IMR-90 (cell line): ENCODE results near the gene ROR2. TPM values are rescaled to one million over a fixed set of nuclear protein-coding genes. Genes with fewer than 3 reads are reported as not detected.

Experiments
- ATAC-seq: fragments of 200-7000 bp; cut with Tn5 transposase; 2 replicates; pipeline ENCODE4 v1.9.1; 2020; ENCODE audit warnings: low read depth, mild to moderate bottlenecking, moderate library complexity
- BruUV-seq: library from RNA; stranded (reverse); fragments of 400-500 nt; replicated peaks from 2 replicates; lab custom pipeline; 2021; lab: Mats Ljungman, UMichigan
- CTCF ChIA-PET: fragments of 300-600 bp; formaldehyde crosslinking; extraction: SDS; loops from one replicate; lab custom pipeline; 2021; ENCODE audit warnings: antibody characterized with exemption; lab: Yijun Ruan, JAX
- POLR2A ChIA-PET: fragments of 300-600 bp; sonication (Branson Sonifier 250); formaldehyde crosslinking; loops from one replicate; lab custom pipeline; 2022; ENCODE audit warnings: antibody characterized with exemption; ENCODE audit not compliant: unreplicated experiment; lab: Charles Lee
- DNase-seq: peaks from one replicate; pipeline ENCODE4 v3.0.0; 2013
- H2AFZ ChIP-seq: replicated peaks from 2 replicates; pipeline ENCODE3; 2013; ENCODE audit warnings: low read length, mild to moderate bottlenecking; ENCODE audit not compliant: poor library complexity
- H2AK5ac ChIP-seq: 2 replicates; pipeline ENCODE4 v1.6.1; 2013; ENCODE audit warnings: low read depth, low read length, inconsistent platforms
- H2AK9ac ChIP-seq: replicated peaks from 2 replicates; pipeline ENCODE3; 2013; ENCODE audit warnings: mild to moderate bottlenecking, low read depth, low read length, moderate library complexity; ENCODE audit not compliant: poor library complexity
- H2BK120ac ChIP-seq: 2 replicates; pipeline ENCODE4 v1.6.1; 2013; ENCODE audit warnings: low read depth, low read length, inconsistent platforms
- H2BK15ac ChIP-seq: 3 replicates; pipeline ENCODE4 v1.6.1; 2013; ENCODE audit warnings: low read depth, low read length, inconsistent platforms
- H2BK20ac ChIP-seq: 2 replicates; pipeline ENCODE4 v1.6.1; 2013; ENCODE audit warnings: low read depth, mild to moderate bottlenecking, inconsistent platforms, low read length, moderate library complexity
- H2BK5ac ChIP-seq: 2 replicates; pipeline ENCODE4 v1.6.1; 2013; ENCODE audit warnings: mild to moderate bottlenecking, low read depth, low read length, inconsistent platforms; ENCODE audit not compliant: poor library complexity, severe bottlenecking
- H3K14ac ChIP-seq: replicated peaks from 2 replicates; pipeline ENCODE4 v1.6.1; 2013; ENCODE audit warnings: low read depth, low read length, inconsistent platforms
- H3K18ac ChIP-seq: 2 replicates; pipeline ENCODE4 v1.6.1; 2013; ENCODE audit warnings: low read depth, low read length, control low read depth
- H3K23ac ChIP-seq: 2 replicates; pipeline ENCODE4 v1.6.1; 2013; ENCODE audit warnings: low read depth, low read length, inconsistent platforms
- H3K27ac ChIP-seq: 2 replicates; pipeline ENCODE4 v1.5.1; 2013; ENCODE audit warnings: mild to moderate bottlenecking, control low read depth, low read length; ENCODE audit not compliant: insufficient read depth
- H3K27me3 ChIP-seq: 2 replicates; pipeline ENCODE4 v1.6.1; 2013; ENCODE audit warnings: low read length; ENCODE audit not compliant: control insufficient read depth, insufficient read depth
- H3K36me3 ChIP-seq: 2 replicates; pipeline ENCODE4 v1.6.1; 2013; ENCODE audit warnings: low read length, mixed read lengths; ENCODE audit not compliant: control insufficient read depth, insufficient read depth
- H3K4ac ChIP-seq: 2 replicates; pipeline ENCODE4 v1.6.1; 2013; ENCODE audit warnings: low read depth, low read length, inconsistent platforms
- H3K4me1 ChIP-seq: 2 replicates; pipeline ENCODE4 v1.6.1; 2013; ENCODE audit warnings: low read length, mixed read lengths; ENCODE audit not compliant: control insufficient read depth, insufficient read depth
- H3K4me2 ChIP-seq: 2 replicates; pipeline ENCODE4 v1.6.1; 2013; ENCODE audit warnings: low read depth, mild to moderate bottlenecking, control low read depth, low read length, moderate library complexity
- H3K4me3 ChIP-seq: 2 replicates; pipeline ENCODE4 v1.5.1; 2013; ENCODE audit warnings: low read depth, mild to moderate bottlenecking, control low read depth, low read length, moderate library complexity; ENCODE audit not compliant: insufficient read depth
- H3K56ac ChIP-seq: 2 replicates; pipeline ENCODE4 v1.6.1; 2013; ENCODE audit warnings: low read length, inconsistent platforms; ENCODE audit not compliant: insufficient read depth; ENCODE audit errors: extremely low read depth
- H3K79me1 ChIP-seq, 2 experiments: 2 replicates each; pipeline ENCODE4 v1.6.1; 2013; ENCODE audit warnings: low read length in 2 of 2, inconsistent platforms in 1 of 2, low read depth in 1 of 2
- H3K9ac ChIP-seq: 2 replicates; pipeline ENCODE4 v1.6.1; 2013; ENCODE audit warnings: low read depth, low read length, control low read depth
- H3K9me1 ChIP-seq: 2 replicates; pipeline ENCODE4 v1.6.1; 2013; ENCODE audit warnings: low read length, inconsistent platforms; ENCODE audit not compliant: insufficient read depth
- H3K9me3 ChIP-seq: 2 replicates; pipeline ENCODE4 v1.6.1; 2013; ENCODE audit warnings: low read length; ENCODE audit not compliant: control insufficient read depth, insufficient read depth
- H4K20me1 ChIP-seq: 2 replicates; pipeline ENCODE4 v1.6.1; 2013; ENCODE audit warnings: low read length, inconsistent platforms; ENCODE audit not compliant: insufficient read depth
- H4K5ac ChIP-seq: 2 replicates; pipeline ENCODE4 v1.6.1; 2013; ENCODE audit warnings: mild to moderate bottlenecking, low read depth, low read length, control low read depth
- H4K8ac ChIP-seq, 2 experiments: 2 replicates each; pipeline ENCODE4 v1.6.1; 2013; ENCODE audit warnings: low read depth in 2 of 2, low read length in 2 of 2, control low read depth in 1 of 2, inconsistent platforms in 1 of 2
- H4K91ac ChIP-seq: 2 replicates; pipeline ENCODE4 v1.6.1; 2013; ENCODE audit warnings: low read depth, low read length, inconsistent platforms; ENCODE audit not compliant: insufficient read depth
- CEBPB ChIP-seq: IDR thresholded peaks from 2 replicates; pipeline ENCODE4 v1.6.1; 2012; ENCODE audit warnings: low read depth, low read length, improper control_type of control experiment
- CHD1 ChIP-seq: IDR thresholded peaks from 2 replicates; pipeline ENCODE4 v1.6.1; 2012; ENCODE audit warnings: low read depth, low read length, improper control_type of control experiment
- FOS ChIP-seq: fragments of 150-350 bp; IDR thresholded peaks from 2 replicates; pipeline ENCODE4 v1.6.1; 2016; ENCODE audit warnings: low read depth, low read length
- MAFK ChIP-seq: IDR thresholded peaks from 2 replicates; pipeline ENCODE4 v1.6.1; 2012; ENCODE audit warnings: low read depth, low read length, improper control_type of control experiment
- MAZ ChIP-seq: IDR thresholded peaks from 2 replicates; pipeline ENCODE4 v1.6.1; 2012; ENCODE audit warnings: low read depth, mild to moderate bottlenecking, low read length, improper control_type of control experiment, moderate library complexity, borderline replicate concordance
- RFX5 ChIP-seq: IDR thresholded peaks from 2 replicates; pipeline ENCODE4 v1.8.0; 2012; ENCODE audit warnings: low read depth, mild to moderate bottlenecking, low read length, moderate library complexity
- WGBS, 2 experiments: methylation state at CpG; one replicate each; pipeline versions ENCODE4 v1.1.5 to v1.1.7; 2013; ENCODE audit warnings: missing lambda C conversion rate in 2 of 2; ENCODE audit not compliant: insufficient read length in 1 of 2; ENCODE audit errors: extremely low coverage in 2 of 2; 5-methylcytosine and 5-hydroxymethylcytosine counted together
- dilution Hi-C: fragments of 300-500 bp; cut with HindIII; formaldehyde crosslinking; loops from one replicate; pipeline ENCODE4 v1.14.3; 2018; ENCODE audit warnings: low sequenced_read_pairs; ENCODE audit not compliant: unreplicated experiment
- in situ Hi-C: fragments of 300-500 bp; cut with MboI; formaldehyde crosslinking; loops from 3 replicates; pipeline ENCODE4 v1.14.3; 2019; ENCODE audit warnings: low sequenced_read_pairs, inconsistent platforms, mixed read lengths
- intact Hi-C: fragments of 100-400 bp; cut with micrococcal nuclease; formaldehyde crosslinking; loops from 2 replicates; pipeline ENCODE4 v1.10.0; 2022
- polyA plus RNA-seq, 3 experiments: library from polyadenylated mRNA; depleted of rRNA; stranded (reverse); fragments of >200 nt; gene quantifications; 2 replicates each; pipeline ENCODE4 v1.2.3, GENCODE V29; 2012; ENCODE audit warnings: low replicate concordance in 1 of 3
- total RNA-seq: library from RNA; depleted of rRNA; stranded (reverse); fragments of >200 nt; gene quantifications from 2 replicates; pipeline ENCODE4 v1.2.3, GENCODE V29; 2012
- TF ChIP-seq, protein P1 (sequence below): fragments of 150-350 bp; IDR thresholded peaks from 2 replicates; pipeline ENCODE4 v1.6.1; 2017; ENCODE audit warnings: mild to moderate bottlenecking, antibody characterized with exemption, low read length, low read depth

ROR2 gene
- total and polyA plus RNA-seq, 2 of the 4 experiments (the other 2 are of a cell fraction): 2.3 to 4.8 TPM

DNA sequence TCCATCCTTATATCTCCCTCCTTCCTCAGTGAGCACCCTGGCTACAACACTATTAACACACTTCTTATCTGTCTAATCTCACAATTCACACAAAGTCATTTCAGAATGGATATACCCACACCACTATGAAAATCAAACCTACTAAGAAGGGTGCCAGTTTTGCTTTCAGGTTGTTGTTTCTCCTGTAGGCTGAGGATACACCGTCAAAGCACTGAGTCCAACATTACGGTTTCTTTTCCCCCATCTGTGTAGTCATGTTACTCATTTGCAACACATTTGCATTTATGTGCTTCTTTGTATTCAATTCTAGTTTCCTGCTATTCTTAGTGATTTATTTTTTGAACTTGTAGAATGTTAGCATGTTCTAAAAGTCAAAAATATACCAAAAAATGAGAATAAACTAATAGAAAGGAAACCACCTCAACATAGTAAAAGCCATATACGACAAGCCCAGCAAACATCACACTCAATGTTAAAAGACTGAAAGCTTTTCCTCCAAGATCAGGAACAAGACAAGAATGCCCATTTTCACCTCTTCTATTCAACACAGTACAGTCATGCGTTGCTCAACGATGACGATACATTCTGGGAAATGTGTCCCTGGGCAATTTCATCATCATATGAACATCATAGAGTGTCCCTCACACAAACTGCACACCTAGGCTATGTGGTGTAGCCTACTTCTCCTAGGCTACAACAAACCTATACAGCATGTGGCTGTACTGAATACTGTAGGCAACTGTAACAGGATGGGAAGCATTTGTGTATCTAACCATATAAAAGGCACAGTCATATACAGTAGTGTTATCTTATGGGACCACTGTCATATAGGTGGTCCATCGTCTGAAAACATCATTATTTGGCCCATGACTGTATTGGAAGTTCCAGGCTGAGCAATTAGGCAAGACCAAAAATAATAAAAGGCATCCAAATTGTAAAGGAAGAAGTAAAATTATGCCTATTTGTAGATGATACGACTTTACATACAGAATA, 6.3 kb downstream of the ROR2 start:
- 100% methylated on average over 1 of the region's 8 CpGs; no CpG with 5 or more reads in 1 of the 2 experiments for WGBS, 2 experiments
- BruUV-seq: no TSS peak
- DNase-seq (peak; percentile 8), ATAC-seq (no peak)
- H3K14ac ChIP-seq: no peak overlapping the region
- no peak overlapping the region for H3K4me3 ChIP-seq
- no peak overlapping the region for H3K56ac ChIP-seq
- no peak overlapping the region for H2AFZ ChIP-seq
- H4K20me1 ChIP-seq: peaks cover 14% of the 10 kb centered on the region; the same call in 1 of the 2 replicates
- H4K5ac ChIP-seq: no peak overlapping the region
- no peak overlapping the region for H2BK20ac ChIP-seq
- TF ChIP-seq CEBPB (peak; percentile 46; the same call in 1 of the 2 replicates), FOS (no peak), MAFK (no peak), MAZ (no peak), RFX5 (no peak), CHD1 (no peak)
- TF ChIP-seq, protein P1, sequence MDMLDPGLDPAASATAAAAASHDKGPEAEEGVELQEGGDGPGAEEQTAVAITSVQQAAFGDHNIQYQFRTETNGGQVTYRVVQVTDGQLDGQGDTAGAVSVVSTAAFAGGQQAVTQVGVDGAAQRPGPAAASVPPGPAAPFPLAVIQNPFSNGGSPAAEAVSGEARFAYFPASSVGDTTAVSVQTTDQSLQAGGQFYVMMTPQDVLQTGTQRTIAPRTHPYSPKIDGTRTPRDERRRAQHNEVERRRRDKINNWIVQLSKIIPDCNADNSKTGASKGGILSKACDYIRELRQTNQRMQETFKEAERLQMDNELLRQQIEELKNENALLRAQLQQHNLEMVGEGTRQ: no peak
- H3K9me1 ChIP-seq: peaks cover 2% of the 10 kb centered on the region; the same call in 1 of the 2 replicates
- H4K8ac ChIP-seq: no peak overlapping the region
- H3K9ac ChIP-seq: no peak overlapping the region
- no peak overlapping the region for H3K23ac ChIP-seq
- H2AK9ac ChIP-seq: no peak overlapping the region
- peaks cover 9% of the 10 kb centered on the region; the same call in 1 of the 2 replicates for H3K4me1 ChIP-seq
- no peak overlapping the region for H3K4me2 ChIP-seq
- no peak overlapping the region for H2BK15ac ChIP-seq
- intact Hi-C loops: no loop called here
- H3K4ac ChIP-seq: no peak overlapping the region
- no peak overlapping the region for H2BK120ac ChIP-seq
- no peak overlapping the region for H3K27ac ChIP-seq
- no peak overlapping the region for H2AK5ac ChIP-seq
- H3K36me3 ChIP-seq: no peaks in the 10 kb centered on the region
- peaks cover 5 to 22% of the 10 kb centered on the region in 2 experiments; a peak in 2 of 4 replicates for H3K79me1 ChIP-seq
- in situ Hi-C loops: no loop called here
- dilution Hi-C loops: no loop called here
- H3K9me3 ChIP-seq: no peaks in the 10 kb centered on the region
- ChIA-PET CTCF (interaction anchor here (1.0 kb wide), 1 partner anchor 185 kb away, joined by 3 read pairs; no protein-coding TSS in a partner anchor), POLR2A (no interaction called here)
- H4K91ac ChIP-seq: no peak overlapping the region
- no peak overlapping the region for H3K18ac ChIP-seq
- no peak overlapping the region for H2BK5ac ChIP-seq
- no peaks in the 10 kb centered on the region; the same call in 1 of the 2 replicates for H3K27me3 ChIP-seq
